ENCODE data around the gene MPHOSPH10. TPM values are rescaled to one million over a fixed set of nuclear protein-coding genes. Genes with fewer than 3 reads are reported as not detected.

The MPHOSPH10 gene, protein sequence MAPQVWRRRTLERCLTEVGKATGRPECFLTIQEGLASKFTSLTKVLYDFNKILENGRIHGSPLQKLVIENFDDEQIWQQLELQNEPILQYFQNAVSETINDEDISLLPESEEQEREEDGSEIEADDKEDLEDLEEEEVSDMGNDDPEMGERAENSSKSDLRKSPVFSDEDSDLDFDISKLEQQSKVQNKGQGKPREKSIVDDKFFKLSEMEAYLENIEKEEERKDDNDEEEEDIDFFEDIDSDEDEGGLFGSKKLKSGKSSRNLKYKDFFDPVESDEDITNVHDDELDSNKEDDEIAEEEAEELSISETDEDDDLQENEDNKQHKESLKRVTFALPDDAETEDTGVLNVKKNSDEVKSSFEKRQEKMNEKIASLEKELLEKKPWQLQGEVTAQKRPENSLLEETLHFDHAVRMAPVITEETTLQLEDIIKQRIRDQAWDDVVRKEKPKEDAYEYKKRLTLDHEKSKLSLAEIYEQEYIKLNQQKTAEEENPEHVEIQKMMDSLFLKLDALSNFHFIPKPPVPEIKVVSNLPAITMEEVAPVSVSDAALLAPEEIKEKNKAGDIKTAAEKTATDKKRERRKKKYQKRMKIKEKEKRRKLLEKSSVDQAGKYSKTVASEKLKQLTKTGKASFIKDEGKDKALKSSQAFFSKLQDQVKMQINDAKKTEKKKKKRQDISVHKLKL
- 21.0 and 21.1 TPM in 2 replicates for total RNA-seq

DNA sequence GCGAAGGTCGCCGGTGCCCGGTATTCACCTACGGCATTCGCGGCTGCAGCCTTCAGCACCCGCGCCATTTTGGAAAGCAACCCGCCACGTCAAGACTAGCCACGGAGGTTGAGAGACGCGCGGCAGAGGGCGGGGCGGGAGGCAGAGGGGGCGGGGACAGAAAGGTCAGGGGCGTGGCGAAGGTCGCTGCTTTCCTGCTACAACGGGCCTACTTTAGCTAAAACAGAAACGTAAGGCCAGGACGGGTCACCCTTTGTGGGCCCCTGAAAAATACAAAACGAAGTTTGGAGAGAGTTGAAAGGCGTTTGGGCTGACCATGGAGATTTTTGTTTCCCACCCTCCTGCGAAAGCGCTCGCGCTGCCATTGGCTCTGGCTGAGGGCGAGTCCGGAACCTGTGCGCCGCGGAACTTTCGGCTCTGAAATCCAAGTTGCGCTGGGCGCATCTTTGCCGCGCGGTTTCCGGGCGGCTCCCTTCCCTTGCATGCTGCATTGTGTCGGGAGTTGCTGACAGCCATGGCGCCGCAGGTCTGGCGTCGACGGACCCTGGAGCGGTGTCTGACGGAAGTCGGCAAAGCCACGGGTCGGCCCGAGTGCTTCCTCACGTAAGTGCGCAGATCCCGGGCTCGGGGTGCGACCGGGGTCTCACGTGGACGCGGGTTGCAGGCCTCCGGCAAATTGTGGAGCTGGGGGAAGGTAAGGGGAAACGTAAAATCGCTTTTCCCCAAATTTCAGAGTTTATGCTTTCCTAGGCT is at the start of gene MPHOSPH10, which contains the start of gene MCEE:
MPHOSPH10 (plus strand) TSS at position 483 of the 753 bp plus-strand sequence; CDS start at position 515, 32 bp downstream.
MCEE (minus strand) TSS at position 78 of the 753 bp plus-strand sequence; CDS start at position 68, 10 bp downstream.

Other genes starting within 250 kb of the MPHOSPH10 start
- 0.75 and 0.81 TPM in 2 replicates for gene VAX2, start 230.1 kb upstream of the MPHOSPH10 start, total RNA-seq
- 0.28 TPM in 1 of 2 replicates, not detected in the other for gene ATP6V1B1, start 194.7 kb upstream of the MPHOSPH10 start, total RNA-seq
- 0.09 and 0.18 TPM in 2 replicates for gene ANKRD53, start 152.0 kb upstream of the MPHOSPH10 start, total RNA-seq
- gene TEX261, start 135.8 kb upstream of the MPHOSPH10 start, total RNA-seq = 26.9 and 27.3 TPM in 2 replicates
- 60.3 and 66.7 TPM in 2 replicates for gene NAGK, start 62.0 kb upstream of the MPHOSPH10 start, total RNA-seq
- gene MCEE, start 405 bp upstream of the MPHOSPH10 start, total RNA-seq = 7.7 and 11.3 TPM in 2 replicates
- gene PAIP2B, start 96.5 kb downstream of the MPHOSPH10 start, total RNA-seq = 0.54 and 0.85 TPM in 2 replicates
- 114 and 133 TPM in 2 replicates for gene ZNF638, start 201.1 kb downstream of the MPHOSPH10 start, total RNA-seq

Data from endothelial cell of coronary artery (primary cell).